ENCODE results near the gene TYW1B. TPM values are rescaled to one million over a fixed set of nuclear protein-coding genes. Genes with fewer than 3 reads are reported as not detected.
"Not testable (repeated sequence)": the region's sequence is repeated elsewhere in the genome, so short reads cannot be mapped to it uniquely, and the experiment has no call there.

Gene TYW1B
- total and polyA plus RNA-seq, 2 donors (not counting 3 experiments of a cell fraction or from before 2014, with no cell fraction given), result 0.69 to 2.7 TPM

DNA sequence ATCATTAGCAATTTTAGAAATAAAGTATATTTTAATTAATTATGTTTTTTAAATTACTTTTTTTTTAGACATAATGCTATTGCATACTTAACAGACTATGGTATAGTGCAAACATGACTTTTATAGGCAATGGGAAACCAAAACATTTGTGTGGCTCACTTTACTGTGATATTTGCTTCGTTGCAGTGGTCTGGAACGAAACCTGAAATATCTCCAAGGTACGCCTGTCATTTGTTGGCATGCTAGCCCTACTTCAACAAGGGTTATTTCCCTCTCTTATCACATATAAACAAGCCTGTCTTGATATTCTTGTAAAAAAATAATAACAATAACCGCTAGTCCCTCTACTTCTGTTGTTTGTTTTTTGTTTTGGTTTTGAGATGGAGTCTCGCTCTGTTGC is 74.2 kb downstream of the TYW1B start:
- H3K27me3 ChIP-seq (ENCODE audit: control insufficient read depth in 2 of 2, insufficient read depth in 2 of 2, low read length in 2 of 2), result no peaks in the 10 kb centered on the region

DNA sequence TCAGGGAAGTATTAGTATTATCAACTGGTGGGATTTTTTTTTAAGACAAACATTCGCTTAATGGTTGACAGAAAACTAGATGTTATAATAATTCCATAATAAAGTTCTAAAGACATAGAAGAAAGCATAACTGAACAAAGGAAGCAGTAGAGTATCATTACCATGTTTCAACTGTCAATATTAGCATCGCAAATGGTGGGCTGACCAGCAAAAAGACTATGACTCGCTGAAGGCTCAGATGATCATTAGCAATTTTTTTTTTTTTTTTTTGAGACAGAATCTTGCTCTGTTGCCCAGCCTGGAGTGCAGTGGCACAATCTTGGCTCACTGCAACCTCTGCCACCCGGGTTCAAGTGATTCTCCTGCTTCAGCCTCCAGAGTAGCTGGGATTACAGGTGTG is 74.8 kb downstream of the TYW1B start:
- H3K9ac ChIP-seq (replicated peaks; ENCODE audit: extremely low read depth, insufficient read depth, low read length); H3K4me1 ChIP-seq (ENCODE audit: control insufficient read depth, extremely low read depth, insufficient read depth, low read length); H3K36me3 ChIP-seq (ENCODE audit: control insufficient read depth in 2 of 2, extremely low read depth in 1 of 2, insufficient read depth in 2 of 2, low read length in 2 of 2); BruUV-seq (replicated peaks); H3K9me1 ChIP-seq (replicated peaks; ENCODE audit: control insufficient read depth, extremely low read depth, insufficient read depth, low read length); H2AFZ ChIP-seq (ENCODE audit: low read depth, low read length); H3K9me3 ChIP-seq (replicated peaks; ENCODE audit: control insufficient read depth, insufficient read depth, low read length); H3K4me3 ChIP-seq (replicated peaks in 1 of 3; ENCODE audit: insufficient read depth in 1 of 3, low read depth in 1 of 3, low read length in 3 of 3); H3K79me2 ChIP-seq (ENCODE audit: control insufficient read depth, insufficient read depth, low read length); FAIRE-seq; H3K27me3 ChIP-seq (ENCODE audit: control insufficient read depth in 2 of 2, insufficient read depth in 2 of 2, low read length in 2 of 2); H4K20me1 ChIP-seq (replicated peaks; ENCODE audit: control insufficient read depth, extremely low read depth, insufficient read depth, low read length); DNase-seq (ENCODE audit: low read depth, low spot score); H3K4me2 ChIP-seq (ENCODE audit: insufficient read depth, low read length); dilution Hi-C loops (cut with MboI; ENCODE audit: extremely low pct_ligation_motif_present, low sequenced_read_pairs); H3K27ac ChIP-seq (ENCODE audit: insufficient read depth, low read depth, low read length); POLR2A ChIA-PET: not testable (repeated sequence)
- CTCF ChIA-PET, result interaction anchor here (2.2 kb wide), 1 partner anchor 33 kb away, joined by 16 read pairs; no protein-coding TSS in a partner anchor
- intact Hi-C loops (cut with micrococcal nuclease), result loop anchor here (2.0 kb wide), 2 partner anchors 32 to 76 kb away; partner anchors contain the start of gene TYW1B

More for the DNA sequence above, 74.2 kb downstream of the TYW1B start:
- Histone ChIP-seq H4K20me1 (replicated peaks; ENCODE audit: control insufficient read depth, extremely low read depth, insufficient read depth, low read length) (no peaks in the 10 kb centered on the region), H3K27ac (ENCODE audit: insufficient read depth, low read depth, low read length) (no peak overlapping the region), H3K9me1 (replicated peaks; ENCODE audit: control insufficient read depth, extremely low read depth, insufficient read depth, low read length) (no peaks in the 10 kb centered on the region), H2AFZ (ENCODE audit: low read depth, low read length) (no peak overlapping the region), H3K79me2 (ENCODE audit: control insufficient read depth, insufficient read depth, low read length) (no peaks in the 10 kb centered on the region), H3K4me2 (ENCODE audit: insufficient read depth, low read length) (no peak overlapping the region), H3K4me1 (ENCODE audit: control insufficient read depth, extremely low read depth, insufficient read depth, low read length) (no peaks in the 10 kb centered on the region), H3K9me3 (replicated peaks; ENCODE audit: control insufficient read depth, insufficient read depth, low read length) (no peaks in the 10 kb centered on the region), H3K9ac (replicated peaks; ENCODE audit: extremely low read depth, insufficient read depth, low read length) (no peak overlapping the region), H3K36me3 (ENCODE audit: control insufficient read depth in 2 of 2, extremely low read depth in 1 of 2, insufficient read depth in 2 of 2, low read length in 2 of 2) (no peaks in the 10 kb centered on the region), H3K4me3 (replicated peaks in 1 of 3; ENCODE audit: insufficient read depth in 1 of 3, low read depth in 1 of 3, low read length in 3 of 3) (no peak overlapping the region)
- intact Hi-C loops (cut with micrococcal nuclease) (loop anchor here (2.0 kb wide), 2 partner anchors 31 to 75 kb away; partner anchors contain the start of gene TYW1B), dilution Hi-C loops (cut with MboI; ENCODE audit: extremely low pct_ligation_motif_present, low sequenced_read_pairs) (no loop called here)
- ChIA-PET CTCF (no interaction called here), POLR2A (no interaction called here)
- TF ChIP-seq, protein P1, sequence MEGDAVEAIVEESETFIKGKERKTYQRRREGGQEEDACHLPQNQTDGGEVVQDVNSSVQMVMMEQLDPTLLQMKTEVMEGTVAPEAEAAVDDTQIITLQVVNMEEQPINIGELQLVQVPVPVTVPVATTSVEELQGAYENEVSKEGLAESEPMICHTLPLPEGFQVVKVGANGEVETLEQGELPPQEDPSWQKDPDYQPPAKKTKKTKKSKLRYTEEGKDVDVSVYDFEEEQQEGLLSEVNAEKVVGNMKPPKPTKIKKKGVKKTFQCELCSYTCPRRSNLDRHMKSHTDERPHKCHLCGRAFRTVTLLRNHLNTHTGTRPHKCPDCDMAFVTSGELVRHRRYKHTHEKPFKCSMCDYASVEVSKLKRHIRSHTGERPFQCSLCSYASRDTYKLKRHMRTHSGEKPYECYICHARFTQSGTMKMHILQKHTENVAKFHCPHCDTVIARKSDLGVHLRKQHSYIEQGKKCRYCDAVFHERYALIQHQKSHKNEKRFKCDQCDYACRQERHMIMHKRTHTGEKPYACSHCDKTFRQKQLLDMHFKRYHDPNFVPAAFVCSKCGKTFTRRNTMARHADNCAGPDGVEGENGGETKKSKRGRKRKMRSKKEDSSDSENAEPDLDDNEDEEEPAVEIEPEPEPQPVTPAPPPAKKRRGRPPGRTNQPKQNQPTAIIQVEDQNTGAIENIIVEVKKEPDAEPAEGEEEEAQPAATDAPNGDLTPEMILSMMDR (IDR thresholded peaks at IDR 0.05; ENCODE audit: extremely low read depth in 1 of 2, insufficient read depth in 1 of 2, low read depth in 1 of 2, low read length in 2 of 2), result no peak
- TF ChIP-seq EZH2 (IDR thresholded peaks at IDR 0.05; ENCODE audit: borderline replicate concordance, low read depth, low read length, severe bottlenecking) (no peak), POLR2AphosphoS5 (IDR thresholded peaks at IDR 0.05; ENCODE audit: insufficient read depth, low read depth, low read length) (no peak), MYC (IDR thresholded peaks at IDR 0.05; ENCODE audit: low read depth, low read length) (no peak), FOS (IDR thresholded peaks at IDR 0.05; ENCODE audit: borderline replicate concordance, insufficient read depth, low read length) (no peak), POLR2A (IDR thresholded peaks at IDR 0.05; ENCODE audit: low read depth, low read length) (no peak), GATA2 (IDR thresholded peaks at IDR 0.05; ENCODE audit: insufficient read depth, insufficient read length, low read depth, low read length) (no peak)
- TF ChIP-seq, protein P2, sequence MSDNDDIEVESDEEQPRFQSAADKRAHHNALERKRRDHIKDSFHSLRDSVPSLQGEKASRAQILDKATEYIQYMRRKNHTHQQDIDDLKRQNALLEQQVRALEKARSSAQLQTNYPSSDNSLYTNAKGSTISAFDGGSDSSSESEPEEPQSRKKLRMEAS (IDR thresholded peaks at IDR 0.05; ENCODE audit: insufficient read depth, insufficient read length), result no peak
- BruUV-seq (replicated peaks), result no TSS peak
- DNase-seq (ENCODE audit: low read depth, low spot score) (no peak), FAIRE-seq (no peak)
